CD14-positive monocyte (primary cell): ENCODE results near the gene RNPS1. TPM values are rescaled to one million over a fixed set of nuclear protein-coding genes. Genes with fewer than 3 reads are reported as not detected.

Source experiments
- DNase-seq, 3 donors: peaks; one replicate each; pipeline ENCODE4 v3.0.0-alpha.2; 2011 to 2022
- H2AFZ ChIP-seq: 2 replicates; pipeline ENCODE4 v1.6.0; 2012; ENCODE audit warnings: mild to moderate bottlenecking, low read depth, low read length, inconsistent platforms; ENCODE audit not compliant: insufficient read depth, poor library complexity, severe bottlenecking
- H3K27ac ChIP-seq, 2 donors: 1 replicate in 1 of 2; 2 replicates in 1 of 2; pipeline ENCODE4 v1.5.1; 2012 to 2013; ENCODE audit warnings: low read length in 2 of 2, control low read depth in 1 of 2, inconsistent platforms in 1 of 2, low read depth in 1 of 2, mild to moderate bottlenecking in 1 of 2
- H3K27me3 ChIP-seq, 2 donors: one replicate each; pipeline versions ENCODE4 v1.6.0 to v1.6.1; 2011 to 2013; ENCODE audit warnings: low read length in 2 of 2; ENCODE audit not compliant: control insufficient read depth in 2 of 2, insufficient read depth in 2 of 2
- H3K36me3 ChIP-seq, 2 donors: replicated peaks in 1 of 2; 1 replicate in 1 of 2; 2 replicates in 1 of 2; pipeline versions ENCODE4 v1.5.1 to v1.6.1; 2012 to 2013; ENCODE audit warnings: low read length in 2 of 2, control low read depth in 1 of 2, inconsistent platforms in 1 of 2, mild to moderate bottlenecking in 1 of 2; ENCODE audit not compliant: insufficient read depth in 2 of 2, control insufficient read depth in 1 of 2
- H3K4me1 ChIP-seq, 2 donors: 1 replicate in 1 of 2; 2 replicates in 1 of 2; pipeline versions ENCODE4 v1.5.1 to v1.6.1; 2012 to 2013; ENCODE audit warnings: low read length in 2 of 2, control low read depth in 1 of 2, inconsistent platforms in 1 of 2, mild to moderate bottlenecking in 1 of 2, moderate library complexity in 1 of 2; ENCODE audit not compliant: insufficient read depth in 2 of 2, control insufficient read depth in 1 of 2
- H3K4me2 ChIP-seq: replicated peaks from 2 replicates; pipeline ENCODE3; 2012; ENCODE audit warnings: low read length, moderate library complexity, mild to moderate bottlenecking; ENCODE audit not compliant: poor library complexity, severe bottlenecking; ENCODE audit errors: extremely low read depth
- H3K4me3 ChIP-seq, 3 experiments: fragments of 200-600 bp in 1 of 3; sonication (generic) in 1 of 3; replicated peaks in 1 of 3; 1 replicate in 2 of 3; 2 replicates in 1 of 3; pipeline ENCODE4 v1.5.1; 2011 to 2013; ENCODE audit warnings: low read length in 3 of 3, mild to moderate bottlenecking in 3 of 3, control low read depth in 2 of 3, low read depth in 2 of 3, inconsistent platforms in 1 of 3, moderate library complexity in 1 of 3
- H3K79me2 ChIP-seq: 2 replicates; pipeline ENCODE4 v1.6.0; 2012; ENCODE audit warnings: mild to moderate bottlenecking, control low read depth, inconsistent platforms, low read length, moderate library complexity; ENCODE audit not compliant: insufficient read depth
- H3K9ac ChIP-seq: 2 replicates; pipeline ENCODE4 v1.6.0; 2017; ENCODE audit warnings: low read length, mild to moderate bottlenecking; ENCODE audit not compliant: insufficient read depth, poor library complexity, severe bottlenecking
- H3K9me3 ChIP-seq, 2 donors: replicated peaks in 1 of 2; 1 replicate in 1 of 2; 2 replicates in 1 of 2; pipeline versions ENCODE4 v1.5.1 to v1.6.1; 2012 to 2013; ENCODE audit warnings: low read length in 2 of 2, control low read depth in 1 of 2; ENCODE audit not compliant: control insufficient read depth in 1 of 2, insufficient read depth in 1 of 2
- H4K20me1 ChIP-seq: 2 replicates; pipeline ENCODE4 v1.6.0; 2012; ENCODE audit warnings: mild to moderate bottlenecking, low read length, control low read depth, moderate library complexity; ENCODE audit not compliant: insufficient read depth
- H3K27ac Mint-ChIP-seq, 7 donors: one replicate each; pipeline ENCODE4 v1.8.0; 2020; ENCODE audit warnings: mild to moderate bottlenecking in 7 of 7, mixed read lengths in 7 of 7, moderate library complexity in 6 of 7, inconsistent platforms in 2 of 7
- H3K27me3 Mint-ChIP-seq, 3 donors: one replicate each; pipeline ENCODE4 v1.8.0; 2021 to 2022; ENCODE audit warnings: low read depth in 3 of 3, mild to moderate bottlenecking in 3 of 3, mixed read lengths in 3 of 3, moderate library complexity in 3 of 3, inconsistent platforms in 1 of 3
- H3K36me3 Mint-ChIP-seq, 2 donors: one replicate each; pipeline ENCODE4 v1.8.0; 2020; ENCODE audit warnings: mixed read lengths in 2 of 2, inconsistent platforms in 1 of 2, mild to moderate bottlenecking in 1 of 2
- H3K4me1 Mint-ChIP-seq: one replicate; pipeline ENCODE4 v1.8.0; 2020; ENCODE audit warnings: mild to moderate bottlenecking, mixed read lengths
- H3K4me3 Mint-ChIP-seq, 2 donors: one replicate each; pipeline ENCODE4 v1.8.0; 2020; ENCODE audit warnings: mild to moderate bottlenecking in 2 of 2, mixed read lengths in 2 of 2, moderate library complexity in 1 of 2
- H3K9me3 Mint-ChIP-seq, 7 donors: one replicate each; pipeline ENCODE4 v1.8.0; 2020 to 2022; ENCODE audit warnings: mixed read lengths in 7 of 7, mild to moderate bottlenecking in 6 of 7, moderate library complexity in 6 of 7, inconsistent platforms in 2 of 7
- WGBS: methylation state at CpG from one replicate; pipeline ENCODE4 v1.1.5; 2013; ENCODE audit warnings: missing lambda C conversion rate; ENCODE audit not compliant: insufficient coverage; 5-methylcytosine and 5-hydroxymethylcytosine counted together
- intact Hi-C, 2 donors: fragments of 100-400 bp; cut with micrococcal nuclease; formaldehyde crosslinking; loops; one replicate each; pipeline versions ENCODE4 v1.15.0 to v1.15.1; 2023
- polyA plus RNA-seq, 3 donors: library from polyadenylated mRNA; depleted of rRNA in 1 of 3; unstranded in 2 of 3; stranded (reverse) in 1 of 3; fragments of 300-500 nt in 2 of 3; fragments of >200 nt in 1 of 3; fragmentation: Illumina TruSeq in 2 of 3; gene quantifications; 1 replicate in 2 of 3; 2 replicates in 1 of 3; pipeline ENCODE4 v1.2.3, GENCODE V29; 2012 to 2021
- TF ChIP-seq, protein P1 (sequence below): fragments of 200-600 bp; IDR thresholded peaks from one replicate; pipeline ENCODE4 v1.8.0; 2022; ENCODE audit warnings: antibody characterized with exemption, mild to moderate bottlenecking

RNPS1 gene
- polyA plus RNA-seq, 3 donors, result 93.7 to 176 (median 106) TPM

- peaks cover 0 to 5% of the 10 kb centered on the region in 2 donors for H3K36me3 Mint-ChIP-seq
- Histone ChIP-seq H3K4me3 (no peak overlapping the region), H3K9me3 (no peaks in the 10 kb centered on the region), H2AFZ (no peak overlapping the region), H3K9ac (no peak overlapping the region), H3K27me3 (no peaks in the 10 kb centered on the region), H3K4me2 (no peak overlapping the region), H3K36me3 (no peaks in the 10 kb centered on the region), H3K27ac (peak overlapping the region in 1 of 2 donors; percentile 26), H3K4me1 (peaks cover 20 to 33% of the 10 kb centered on the region in 2 donors), H3K79me2 (peaks cover 17% of the 10 kb centered on the region), H4K20me1 (peaks cover 10% of the 10 kb centered on the region)
- 96% methylated on average over 11 of the region's 16 CpGs for WGBS
- no peak for DNase-seq
- intact Hi-C loops, result loop anchor here in 1 of 2 donors (10.0 kb wide), 1 partner anchor 231 kb away; no protein-coding TSS in a partner anchor
- no peak overlapping the region for H3K4me3 Mint-ChIP-seq
- H3K27me3 Mint-ChIP-seq, result peaks cover 3 to 4% (median 4%) of the 10 kb centered on the region in 3 donors
- TF ChIP-seq, protein P1, sequence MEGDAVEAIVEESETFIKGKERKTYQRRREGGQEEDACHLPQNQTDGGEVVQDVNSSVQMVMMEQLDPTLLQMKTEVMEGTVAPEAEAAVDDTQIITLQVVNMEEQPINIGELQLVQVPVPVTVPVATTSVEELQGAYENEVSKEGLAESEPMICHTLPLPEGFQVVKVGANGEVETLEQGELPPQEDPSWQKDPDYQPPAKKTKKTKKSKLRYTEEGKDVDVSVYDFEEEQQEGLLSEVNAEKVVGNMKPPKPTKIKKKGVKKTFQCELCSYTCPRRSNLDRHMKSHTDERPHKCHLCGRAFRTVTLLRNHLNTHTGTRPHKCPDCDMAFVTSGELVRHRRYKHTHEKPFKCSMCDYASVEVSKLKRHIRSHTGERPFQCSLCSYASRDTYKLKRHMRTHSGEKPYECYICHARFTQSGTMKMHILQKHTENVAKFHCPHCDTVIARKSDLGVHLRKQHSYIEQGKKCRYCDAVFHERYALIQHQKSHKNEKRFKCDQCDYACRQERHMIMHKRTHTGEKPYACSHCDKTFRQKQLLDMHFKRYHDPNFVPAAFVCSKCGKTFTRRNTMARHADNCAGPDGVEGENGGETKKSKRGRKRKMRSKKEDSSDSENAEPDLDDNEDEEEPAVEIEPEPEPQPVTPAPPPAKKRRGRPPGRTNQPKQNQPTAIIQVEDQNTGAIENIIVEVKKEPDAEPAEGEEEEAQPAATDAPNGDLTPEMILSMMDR, result no peak
- H3K4me1 Mint-ChIP-seq, result peaks cover 20% of the 10 kb centered on the region
- H3K9me3 Mint-ChIP-seq, result no peaks in the 10 kb centered on the region
- H3K27ac Mint-ChIP-seq, result peak overlapping the region in 3 of 7 donors; percentile 36 to 50 (median 43)
Measured at GRCh38 chr16:2273484-2273883, 5.6 kb upstream of the RNPS1 start.

DNA sequence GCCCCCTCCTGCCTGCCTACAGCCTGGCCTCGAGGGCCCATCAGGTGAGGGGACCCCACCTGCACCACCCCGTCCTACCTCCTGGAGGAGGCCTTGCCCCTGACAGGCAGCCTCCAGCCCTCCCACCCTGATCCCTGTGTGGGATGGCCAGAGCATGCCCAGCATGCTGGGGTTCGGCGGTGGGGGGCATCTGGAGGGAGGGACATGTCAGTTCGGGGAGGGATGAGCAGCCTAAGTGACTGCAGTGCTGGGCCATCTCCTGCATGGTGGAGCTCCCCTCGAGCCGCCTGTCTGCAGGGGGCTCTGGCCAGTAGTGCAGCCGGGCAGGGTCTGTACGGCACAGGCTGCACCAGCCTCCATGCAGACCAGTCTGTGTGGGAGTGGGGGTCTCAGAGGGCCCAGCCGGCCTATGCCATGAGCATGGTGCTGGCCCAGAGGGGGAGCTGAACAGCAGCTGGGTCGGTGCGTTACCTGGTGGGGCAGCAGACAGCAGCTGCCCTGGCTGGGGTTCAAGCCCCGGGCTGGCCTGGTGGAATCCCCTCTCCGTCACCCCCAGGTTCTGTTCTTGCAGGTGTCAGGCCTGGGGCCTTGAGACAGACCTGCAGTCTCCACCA, 4.0 kb upstream of the RNPS1 start:
- Histone ChIP-seq H3K9ac (no peak overlapping the region), H3K4me3 (no peak overlapping the region), H3K79me2 (peaks cover 26% of the 10 kb centered on the region)

More for the DNA sequence above, 4.0 kb upstream of the RNPS1 start:
- H3K36me3 ChIP-seq, result no peaks in the 10 kb centered on the region
- H3K27ac ChIP-seq, result peak overlapping the region; percentile 40 to 63
- peaks cover 0 to 5% of the 10 kb centered on the region in 2 donors for H3K36me3 Mint-ChIP-seq
- H3K27me3 Mint-ChIP-seq, result peaks cover 3 to 4% (median 4%) of the 10 kb centered on the region in 3 donors
- peaks cover 22 to 38% of the 10 kb centered on the region in 2 donors for H3K4me1 ChIP-seq
- H4K20me1 ChIP-seq, result peaks cover 10% of the 10 kb centered on the region
- no peak overlapping the region for H3K4me2 ChIP-seq
- H3K27ac Mint-ChIP-seq, result no peak overlapping the region
- no peaks in the 10 kb centered on the region for H3K9me3 ChIP-seq
- H3K4me1 Mint-ChIP-seq, result peaks cover 23% of the 10 kb centered on the region
- no peaks in the 10 kb centered on the region for H3K27me3 ChIP-seq
- DNase-seq, result no peak
- intact Hi-C loops, result loop anchor here in 1 of 2 donors (10.0 kb wide), 1 partner anchor 233 kb away; no protein-coding TSS in a partner anchor
- H3K9me3 Mint-ChIP-seq, result no peaks in the 10 kb centered on the region
- no peak overlapping the region for H2AFZ ChIP-seq
- TF ChIP-seq, protein P1, result no peak
- H3K4me3 Mint-ChIP-seq, result no peak overlapping the region
- WGBS, result 97% methylated on average over 12 of the region's 14 CpGs
